GM18508 (cell line): ENCODE data around the gene NARF.
A peak's percentile ranks its signal among the peaks of the same experiment; 100 is the strongest.
"Not testable (repeated sequence)": the region's sequence is repeated elsewhere in the genome, so short reads cannot be mapped to it uniquely, and the experiment has no call there.

Experiments
- ATAC-seq: cut with Tn5 transposase; IDR thresholded peaks from one replicate; pipeline ENCODE4 v1.9.1; 2021; ENCODE audit warnings: moderate number of reproducible peaks; ENCODE audit not compliant: insufficient read depth, unreplicated experiment

NARF gene

DNA sequence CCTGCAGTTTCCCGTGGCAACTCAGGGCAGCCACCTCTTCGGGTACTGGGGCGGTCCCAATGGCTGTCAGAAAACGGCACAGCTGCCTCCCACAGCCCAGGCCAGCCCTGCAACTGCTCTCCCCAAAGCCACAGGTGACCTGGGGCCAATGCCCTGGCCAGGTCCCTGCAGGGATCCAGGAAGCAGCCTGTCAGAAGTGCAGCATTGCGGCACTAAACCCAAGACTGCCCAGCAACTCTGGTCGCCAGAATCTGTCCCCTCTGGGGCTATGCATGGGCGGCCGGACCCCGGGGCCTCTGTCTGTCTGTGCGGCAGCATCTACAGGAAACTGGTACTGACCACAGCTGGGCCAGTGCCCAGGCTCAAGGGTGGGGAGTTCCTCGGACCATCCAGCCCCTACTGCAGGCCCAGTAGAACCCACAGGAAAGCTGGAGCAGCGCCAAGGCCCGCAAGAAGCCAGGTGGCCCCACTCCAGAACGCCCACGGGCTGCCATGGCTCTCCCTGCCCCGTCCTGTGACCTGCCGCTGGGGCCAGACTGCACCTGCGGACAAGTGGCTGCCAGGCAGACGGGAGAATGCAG, 13.5 kb upstream of the NARF start:
- no peak for ATAC-seq

DNA sequence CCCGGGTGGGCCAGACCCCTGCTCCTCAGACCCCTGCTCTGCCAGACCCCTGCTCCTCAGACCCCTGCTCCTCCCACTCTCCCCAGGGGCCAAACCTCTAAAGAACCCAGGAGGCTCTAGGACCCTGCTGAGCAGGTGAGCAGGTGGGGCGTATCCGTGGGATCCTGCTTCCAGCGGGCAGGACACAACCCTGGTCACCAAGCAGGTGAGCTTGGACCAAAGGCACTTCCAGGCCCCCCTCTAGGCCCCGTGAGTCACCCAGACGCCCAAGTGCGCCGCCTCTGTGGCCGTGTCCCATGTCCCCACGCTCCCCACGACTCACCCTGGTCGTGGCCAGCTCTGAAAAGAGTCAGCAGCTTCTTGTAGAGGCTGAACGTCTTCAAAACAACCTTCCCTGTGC, 13.0 kb upstream of the NARF start:
- ATAC-seq: no peak

- no peak for ATAC-seq
These were observed 12.4 kb upstream of the NARF start for GRCh38 chr17:82446124-82446523.

DNA sequence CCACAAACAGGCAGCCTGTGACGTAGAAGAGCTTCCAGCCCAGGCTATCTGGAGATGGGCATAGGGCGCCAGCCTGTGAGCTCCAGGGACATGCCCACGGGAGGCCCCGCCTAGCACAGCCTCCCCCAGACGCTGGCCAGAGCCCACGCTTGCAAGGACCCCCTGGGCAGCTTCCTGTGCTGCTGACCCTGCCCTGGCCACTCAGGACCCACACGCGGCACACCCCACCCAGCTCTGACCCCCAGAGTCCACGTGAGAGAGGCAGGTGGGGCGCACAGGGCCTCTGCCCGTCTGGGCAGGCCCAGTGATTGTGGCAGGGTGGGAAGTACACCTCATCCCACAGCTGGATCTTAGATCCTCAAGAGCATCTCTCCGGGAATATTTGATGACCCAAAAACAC, 11.9 kb upstream of the NARF start:
- ATAC-seq: no peak

DNA sequence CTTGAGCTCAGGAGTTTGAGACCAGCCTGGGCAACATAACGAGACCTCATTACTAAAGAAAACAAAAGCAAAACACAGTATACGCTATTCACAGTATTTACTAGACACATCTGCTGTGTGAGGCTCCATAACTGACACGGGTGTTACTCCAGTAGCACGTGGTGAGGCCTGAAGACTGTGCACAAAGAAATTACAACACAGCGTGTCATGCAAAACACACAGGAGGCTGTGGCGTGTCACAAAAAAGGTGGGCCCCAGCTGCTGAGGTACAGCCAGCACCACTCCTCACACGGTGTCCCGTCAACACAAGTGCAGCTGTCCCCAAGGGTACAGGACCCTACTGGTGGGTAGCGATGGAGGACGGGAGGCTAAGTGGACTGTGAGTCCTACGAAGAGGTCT, 10.7 kb upstream of the NARF start:
- ATAC-seq: no peak

DNA sequence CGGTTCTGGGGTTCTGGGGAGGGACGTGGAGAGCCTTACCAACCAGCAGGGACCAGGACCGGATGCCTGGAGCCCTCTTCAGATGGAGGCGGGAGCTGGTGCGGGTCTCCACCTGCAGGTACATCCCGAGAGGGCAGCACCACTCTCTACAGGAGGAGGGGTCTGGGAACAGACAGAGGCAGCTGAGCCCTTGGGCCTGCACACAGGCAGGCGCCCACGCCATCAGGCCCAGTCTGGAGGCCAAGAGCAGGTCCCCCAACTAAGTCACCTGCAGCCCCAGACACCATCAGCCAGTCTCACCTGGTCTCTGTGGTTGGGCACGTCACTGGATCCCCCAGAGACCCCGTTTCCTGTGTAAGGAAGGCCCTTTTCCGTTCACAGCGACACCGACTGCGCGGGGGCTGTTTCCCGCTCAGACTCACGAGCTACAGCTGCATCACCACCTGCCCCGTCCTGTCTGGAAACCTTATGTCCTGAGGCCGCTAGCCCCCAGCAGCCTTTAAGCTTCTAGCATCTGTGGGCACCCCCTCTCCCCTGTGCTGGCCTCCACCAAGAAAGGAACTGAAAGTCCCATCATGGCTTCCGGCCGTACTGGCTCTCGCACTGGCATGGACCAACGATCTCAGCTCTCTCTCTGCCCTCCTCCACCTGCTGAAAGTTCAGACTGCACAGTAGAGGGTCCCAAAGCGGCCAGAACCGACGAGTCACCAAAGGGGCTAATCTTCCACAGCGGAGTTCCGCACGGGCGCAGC, 9.2 kb upstream of the NARF start:
- peak; percentile 53 for ATAC-seq

DNA sequence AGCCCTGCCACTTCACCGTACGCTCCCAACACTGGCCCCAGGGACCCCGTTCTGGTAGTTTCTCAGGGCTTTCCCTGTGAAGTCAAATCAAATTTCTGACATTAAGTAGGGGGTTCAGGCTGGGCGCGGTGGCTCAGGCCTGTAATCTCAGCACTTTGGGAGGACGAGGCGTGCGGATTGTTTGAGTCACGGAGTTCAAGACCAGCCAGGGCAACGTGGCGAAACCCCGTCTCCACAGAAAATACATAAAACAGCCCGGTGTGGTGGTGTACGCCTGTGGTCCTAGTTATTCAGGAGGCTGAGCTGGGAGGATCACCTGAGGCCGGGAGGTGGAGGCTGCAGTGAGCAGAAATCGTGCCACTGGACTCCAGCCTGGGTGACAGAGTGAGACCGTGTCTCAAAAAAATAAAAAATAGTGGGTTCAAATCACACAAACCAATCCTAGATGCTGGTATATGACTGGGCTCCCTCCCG, 8.6 kb upstream of the NARF start:
- ATAC-seq: no peak

DNA sequence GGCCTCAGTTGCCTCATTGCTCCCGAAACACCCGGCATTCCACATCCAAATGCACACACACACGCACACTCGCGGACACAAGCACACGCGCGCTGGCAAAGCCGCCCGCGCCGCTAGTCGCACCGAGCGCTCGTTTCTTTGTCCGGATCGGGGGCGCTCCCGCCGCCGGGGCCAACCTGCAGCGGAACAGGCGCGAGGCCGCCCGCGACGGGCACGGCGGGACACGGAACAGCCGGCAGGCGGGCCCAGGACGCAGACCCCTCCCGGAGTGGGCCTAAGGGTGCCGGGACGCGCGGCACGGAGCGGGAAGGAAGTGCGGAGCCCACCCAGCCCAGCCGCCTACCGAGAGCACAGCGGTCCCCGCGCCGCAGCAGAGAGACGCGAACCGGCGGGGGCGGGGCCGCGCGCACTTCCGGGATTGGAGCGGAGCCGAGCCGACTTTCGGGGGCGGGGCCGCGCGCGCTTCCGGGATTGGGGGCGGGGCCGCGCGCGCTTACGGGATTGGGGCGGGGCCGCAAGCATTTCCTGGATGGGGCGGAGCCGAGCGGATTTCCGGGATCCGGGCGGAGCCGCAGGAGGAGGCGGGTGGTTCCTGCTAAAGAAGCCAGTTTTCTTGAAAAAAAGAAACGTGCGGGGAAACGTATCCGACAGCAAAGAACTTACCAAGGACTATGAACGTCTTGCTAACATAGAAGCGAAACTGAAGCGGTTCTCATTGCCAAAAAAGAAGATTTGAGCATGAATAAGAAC, 8.0 kb upstream of the NARF start, which contains the start of gene CYBC1:
Gene CYBC1 (minus strand): TSS at position 396 of the 750 bp plus-strand sequence. CDS start 1,498 bp downstream, outside the sequence.
- ATAC-seq: no peak

DNA sequence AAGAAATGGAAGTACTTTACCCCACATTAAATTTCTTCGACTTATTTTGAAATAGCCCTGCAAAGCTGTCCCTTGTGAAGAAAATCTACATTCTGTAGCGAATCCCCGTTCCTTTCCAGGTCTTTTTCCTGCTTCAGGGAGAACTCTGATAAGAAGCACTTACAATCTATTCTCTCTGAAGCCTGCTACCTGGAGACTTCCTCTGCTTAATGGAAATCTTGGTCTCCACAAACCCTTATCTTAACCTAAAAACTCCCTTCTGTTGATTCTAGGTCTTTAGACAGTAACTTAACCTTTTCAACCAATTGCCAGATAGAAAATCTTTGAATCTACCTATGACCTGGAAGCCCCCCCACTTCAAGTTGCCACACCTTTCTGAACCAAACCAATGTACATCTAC, 6.4 kb upstream of the NARF start:
- ATAC-seq: no peak

- not testable (repeated sequence) for ATAC-seq
These were observed 5.4 kb upstream of the NARF start for GRCh38 chr17:82453151-82453550.

GRCh38 chr17:82453706-82454105, 4.8 kb upstream of the NARF start:
- ATAC-seq: not testable (repeated sequence)

GRCh38 chr17:82457073-82457928, 1.2 kb upstream of the NARF start:
- ATAC-seq: no peak

DNA sequence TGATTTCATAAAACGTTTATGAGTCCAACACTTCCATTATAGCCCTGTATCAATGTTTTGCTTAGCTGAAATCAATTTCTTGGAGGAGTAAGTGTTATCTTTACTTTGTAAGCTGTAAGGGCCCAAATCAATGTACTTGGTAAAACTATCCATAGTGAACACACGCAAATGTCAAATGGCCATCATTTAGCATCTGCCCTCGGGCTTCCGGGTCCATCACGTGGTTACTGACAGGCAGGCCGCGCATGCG, 687 bp upstream of the NARF start:
- ATAC-seq: no peak

DNA sequence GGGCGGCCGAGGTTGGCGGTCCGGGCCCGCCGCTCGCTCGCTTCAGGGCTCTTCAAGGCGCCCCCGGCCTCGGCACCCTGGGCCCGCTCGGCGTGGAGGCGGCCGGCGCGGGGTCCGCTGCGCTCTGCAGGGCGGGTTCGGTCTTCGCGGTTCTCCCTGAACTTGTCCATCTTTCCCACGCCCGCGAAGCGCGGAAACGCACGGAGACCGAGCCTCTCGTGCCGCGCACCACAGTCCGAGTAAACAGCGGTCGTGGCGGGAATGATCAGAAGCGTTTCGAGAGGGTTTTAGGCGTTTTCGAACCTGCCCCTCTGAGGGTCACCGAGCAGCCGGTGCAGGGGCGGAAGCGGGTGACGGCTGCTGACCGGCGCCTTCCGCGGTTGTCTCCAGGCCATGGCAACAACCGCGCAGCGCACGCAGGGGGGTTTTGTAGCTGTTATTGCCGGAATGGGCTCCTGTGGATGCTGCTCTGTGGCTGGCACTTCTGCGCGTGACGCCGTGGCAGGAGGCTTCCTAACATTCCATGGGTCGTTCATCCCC, 414 bp downstream of the NARF start:
- ATAC-seq: no peak

GRCh38 chr17:82459936-82460335, 1.4 kb downstream of the NARF start:
- ATAC-seq: not testable (repeated sequence)

DNA sequence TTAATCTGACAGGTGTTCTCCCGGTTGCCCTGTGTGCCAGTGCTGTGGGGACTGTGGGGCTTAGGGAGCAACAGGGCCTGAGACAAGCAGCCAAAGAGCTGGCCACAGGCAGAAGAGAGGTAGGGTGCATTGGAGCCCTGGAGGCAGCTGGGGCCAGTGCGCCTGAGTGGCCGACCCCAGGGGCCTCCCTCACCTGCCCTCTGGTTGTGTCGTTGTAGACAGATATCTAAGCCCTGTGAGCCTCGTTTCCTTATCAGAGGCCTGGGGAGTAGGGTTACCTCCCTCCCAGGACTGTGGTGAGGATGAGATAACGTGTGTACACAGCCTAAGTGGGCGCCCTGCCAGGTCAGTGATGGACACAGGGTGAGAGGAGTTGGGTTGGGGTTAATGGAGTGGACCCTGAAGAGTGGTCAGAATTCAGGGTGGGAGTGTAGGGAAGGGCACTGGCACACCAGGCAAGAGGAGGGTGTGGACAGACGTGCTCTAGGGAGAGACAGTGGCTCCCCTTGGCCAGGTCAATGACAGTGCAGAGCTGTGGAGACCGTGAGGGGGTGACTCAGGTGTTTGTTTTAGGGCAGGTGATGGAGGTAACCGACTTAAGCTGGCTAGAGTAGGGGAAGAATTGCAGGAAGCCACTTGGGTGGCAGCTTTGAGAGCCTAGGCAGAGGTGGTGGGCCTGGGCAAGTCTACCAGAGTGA, 3.4 kb downstream of the NARF start:
- ATAC-seq: no peak

DNA sequence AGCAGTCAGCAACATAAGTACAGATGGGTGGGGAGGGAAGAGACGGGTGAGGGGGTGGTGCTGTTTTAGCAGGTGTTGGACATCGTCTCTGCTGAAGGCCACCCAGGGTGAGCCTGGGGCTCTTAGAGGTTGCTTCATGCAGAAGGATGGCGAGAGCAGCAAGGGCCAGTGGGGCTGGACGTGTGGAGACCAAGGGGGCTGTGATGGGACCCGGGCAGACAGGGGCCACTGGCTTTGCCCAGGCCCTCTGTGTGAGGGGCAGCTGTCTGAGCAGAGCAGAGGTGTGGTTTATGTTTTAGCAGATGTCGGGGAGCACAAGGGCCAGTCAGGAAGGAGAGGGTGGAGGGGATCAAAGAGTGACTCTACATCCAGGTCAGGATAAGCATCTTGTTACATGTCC, 4.8 kb downstream of the NARF start:
- ATAC-seq: no peak

DNA sequence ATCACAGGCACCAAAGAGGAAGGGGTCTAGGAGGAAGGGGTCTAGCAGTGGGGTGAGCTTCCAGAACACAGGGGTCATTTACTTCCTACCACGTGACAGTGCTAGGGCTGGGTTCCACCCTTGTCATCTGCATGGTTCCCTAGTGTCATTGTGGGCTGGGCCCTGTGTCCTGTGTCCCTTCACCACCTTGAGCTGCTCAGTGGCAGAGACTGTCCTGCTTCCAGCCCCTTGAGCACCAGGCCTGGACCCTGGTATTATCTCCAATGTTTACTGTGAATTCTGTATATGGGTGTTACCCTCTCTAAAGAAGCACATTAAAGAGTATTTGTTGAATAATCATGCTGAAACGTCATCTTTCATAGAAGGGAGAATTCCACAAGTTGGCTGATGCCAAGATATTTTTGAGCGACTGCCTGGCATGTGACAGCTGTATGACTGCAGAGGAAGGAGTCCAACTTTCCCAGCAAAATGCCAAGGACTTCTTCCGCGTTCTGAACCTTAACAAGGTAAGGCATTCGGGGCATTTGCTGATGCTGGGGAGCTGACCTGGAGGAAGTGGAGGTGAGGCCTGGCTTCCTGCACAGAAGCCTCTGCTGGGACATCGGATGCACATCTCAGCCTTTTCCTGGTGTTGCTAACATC, 5.5 kb downstream of the NARF start:
- ATAC-seq: no peak

DNA sequence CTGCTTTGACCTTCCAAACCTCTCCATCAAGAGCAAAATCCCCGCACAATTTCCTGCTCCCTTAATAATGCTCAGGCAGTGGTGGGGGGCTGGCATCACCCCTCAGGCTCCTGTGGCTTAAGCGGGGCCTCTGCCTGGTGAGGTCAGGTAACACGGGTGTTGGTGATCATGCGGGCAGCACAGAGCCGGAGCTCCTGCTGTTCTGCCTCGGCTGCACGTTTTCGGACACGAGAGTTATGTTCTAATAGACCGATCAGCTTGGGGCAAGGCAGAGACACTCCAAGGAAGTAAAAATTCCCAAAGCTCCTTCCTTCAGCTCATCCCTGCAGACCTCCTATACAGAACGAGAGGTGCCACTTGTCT, 6.0 kb downstream of the NARF start:
- no peak for ATAC-seq
